Middle frontal gyrus (tissue), 1 donor: ENCODE results near the gene KCNA1.

Experiments
- DNase-seq: peaks from one replicate; pipeline ENCODE4 v3.0.0-alpha.2; 2015; ENCODE audit warnings: low spot score; ENCODE audit errors: extremely low spot score

KCNA1 gene

DNA sequence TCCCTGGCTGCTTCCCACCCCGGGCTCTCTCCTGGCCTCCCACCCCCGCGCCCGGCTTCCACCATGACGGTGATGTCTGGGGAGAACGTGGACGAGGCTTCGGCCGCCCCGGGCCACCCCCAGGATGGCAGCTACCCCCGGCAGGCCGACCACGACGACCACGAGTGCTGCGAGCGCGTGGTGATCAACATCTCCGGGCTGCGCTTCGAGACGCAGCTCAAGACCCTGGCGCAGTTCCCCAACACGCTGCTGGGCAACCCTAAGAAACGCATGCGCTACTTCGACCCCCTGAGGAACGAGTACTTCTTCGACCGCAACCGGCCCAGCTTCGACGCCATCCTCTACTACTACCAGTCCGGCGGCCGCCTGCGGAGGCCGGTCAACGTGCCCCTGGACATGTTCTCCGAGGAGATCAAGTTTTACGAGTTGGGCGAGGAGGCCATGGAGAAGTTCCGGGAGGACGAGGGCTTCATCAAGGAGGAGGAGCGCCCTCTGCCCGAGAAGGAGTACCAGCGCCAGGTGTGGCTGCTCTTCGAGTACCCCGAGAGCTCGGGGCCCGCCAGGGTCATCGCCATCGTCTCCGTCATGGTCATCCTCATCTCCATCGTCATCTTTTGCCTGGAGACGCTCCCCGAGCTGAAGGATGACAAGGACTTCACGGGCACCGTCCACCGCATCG, 1.8 kb downstream of the KCNA1 start:
- no peak for DNase-seq

DNA sequence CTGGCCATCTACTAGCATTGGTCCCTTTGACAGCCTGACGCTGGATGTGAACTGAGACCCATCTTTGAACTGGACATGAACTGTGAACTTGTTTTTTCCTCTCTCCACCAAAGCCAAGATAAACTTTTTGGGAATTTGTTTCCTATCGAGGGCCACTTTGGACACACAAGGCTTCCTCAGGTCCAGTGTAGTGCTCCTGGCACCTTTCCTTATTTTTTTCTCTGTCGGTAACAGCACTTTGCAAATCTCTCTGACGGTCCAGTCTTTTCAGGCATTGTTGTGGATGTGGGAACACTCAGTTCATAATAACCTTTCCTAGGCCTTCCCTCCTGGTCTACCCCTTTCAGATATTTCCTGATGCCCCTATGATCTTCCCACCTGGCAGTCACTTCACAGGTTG, 5.0 kb downstream of the KCNA1 start:
- no peak for DNase-seq

DNA sequence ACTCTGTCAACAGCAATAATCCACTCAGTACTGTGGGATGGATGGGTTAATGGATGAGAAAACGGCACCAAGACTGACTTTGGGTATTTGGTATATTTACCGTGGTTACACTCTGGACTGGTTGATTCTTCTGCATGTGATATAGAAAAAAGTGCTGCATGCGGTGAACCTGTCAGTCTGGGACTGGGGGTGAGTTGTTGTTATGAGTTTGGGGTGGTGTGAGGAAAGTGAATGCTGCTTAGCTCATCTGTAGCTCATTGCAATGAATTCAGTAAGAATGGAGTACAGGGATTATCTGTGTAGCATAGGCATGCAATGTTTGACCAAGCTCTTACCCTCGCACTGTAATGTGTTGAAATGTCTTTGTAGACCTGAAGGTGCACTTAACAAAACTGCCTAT, 6.0 kb downstream of the KCNA1 start:
- DNase-seq, result no peak

- DNase-seq, result no peak
Measured at GRCh38 chr12:4918950-4919660, 9.4 kb downstream of the KCNA1 start.

GRCh38 chr12:4932576-4932975, 22.9 kb downstream of the KCNA1 start:
- DNase-seq, result no peak

DNA sequence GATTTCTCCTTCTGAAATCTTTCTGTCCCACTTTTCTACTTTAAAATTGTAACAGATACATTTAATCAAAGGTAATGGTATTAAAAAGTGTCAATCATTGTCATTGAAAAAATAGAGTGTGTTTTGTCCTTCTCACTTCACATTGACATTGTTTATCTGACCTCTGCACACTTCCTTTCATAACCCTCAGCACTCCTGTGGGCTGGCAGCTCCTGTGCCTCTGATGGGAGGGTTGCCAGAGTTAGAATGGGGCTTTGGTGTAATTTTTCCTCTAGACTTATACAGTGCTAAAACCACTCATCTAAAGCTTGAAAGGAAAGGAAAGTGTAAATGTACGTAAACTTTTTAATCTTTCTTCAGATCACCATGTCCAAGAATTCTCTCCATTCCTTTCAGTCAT, 23.7 kb downstream of the KCNA1 start:
- no peak for DNase-seq

- no peak for DNase-seq
Measured at GRCh38 chr12:4934407-4935035, 24.8 kb downstream of the KCNA1 start.

DNA sequence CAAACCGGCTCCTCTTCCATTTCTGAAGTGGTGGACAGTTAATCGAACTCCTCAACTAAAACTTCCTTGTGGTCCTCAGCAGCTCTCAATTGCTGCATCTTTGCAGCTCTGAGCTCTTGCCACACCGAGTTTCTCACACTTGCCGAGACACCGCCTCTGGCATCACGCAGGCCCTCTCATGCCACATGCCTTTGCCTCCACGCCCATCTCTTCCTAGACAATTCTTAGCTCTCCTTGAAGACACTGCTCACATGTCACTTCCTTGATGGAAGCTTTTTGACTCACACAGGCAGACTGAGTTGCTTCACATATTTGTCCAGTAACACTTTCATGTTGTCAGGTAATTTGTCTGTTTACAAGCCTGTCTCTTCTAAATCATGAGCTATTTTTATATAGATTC, 29.2 kb downstream of the KCNA1 start:
- DNase-seq, result no peak

GRCh38 chr12:4939418-4940023, 29.8 kb downstream of the KCNA1 start:
- no peak for DNase-seq

DNA sequence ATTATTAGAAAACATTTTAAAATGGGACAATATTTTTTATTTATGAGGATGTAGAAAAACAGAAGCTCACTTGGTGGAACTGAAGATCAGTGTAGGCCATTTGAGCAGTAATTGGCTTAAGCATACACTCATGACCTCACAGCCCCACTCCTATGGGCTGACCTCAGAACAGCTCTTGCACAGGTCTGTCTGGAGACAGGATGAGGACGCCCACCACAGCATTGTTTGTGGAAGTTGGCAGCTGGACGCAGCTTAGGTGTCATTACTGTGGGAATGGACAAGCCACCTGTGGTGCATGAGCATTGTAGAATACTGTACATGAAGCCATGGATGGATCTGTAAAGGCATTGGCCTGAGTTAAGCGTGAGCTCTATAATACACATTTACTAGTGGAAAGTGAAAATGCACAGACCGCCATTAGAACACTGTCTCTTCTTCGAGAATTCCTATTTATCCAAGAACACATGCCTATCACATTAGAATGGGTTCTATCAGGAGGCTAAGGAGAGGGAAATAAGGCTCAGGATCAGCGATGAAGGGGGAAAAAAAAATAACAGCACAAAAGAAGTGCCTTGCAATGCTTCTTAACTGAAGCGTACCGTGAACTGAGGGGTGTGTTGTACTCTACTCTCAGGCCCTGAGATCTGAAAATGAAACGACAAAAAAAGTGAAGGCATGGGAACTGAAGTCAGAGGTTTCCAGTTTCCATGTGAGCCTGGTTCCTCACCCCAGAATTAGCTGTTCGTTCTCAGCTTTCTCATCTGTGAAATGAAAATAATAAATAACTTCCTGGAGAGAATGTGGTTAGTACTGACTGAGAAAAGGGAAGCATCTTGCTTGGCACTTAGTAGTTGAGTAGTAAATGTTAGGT, 33.6 kb downstream of the KCNA1 start:
- DNase-seq, result no peak

- DNase-seq, result no peak
Measured at GRCh38 chr12:4943938-4944284, 34.2 kb downstream of the KCNA1 start.

- DNase-seq, result no peak
Measured at GRCh38 chr12:4947253-4947652, 37.5 kb downstream of the KCNA1 start.

GRCh38 chr12:4951083-4951482, 41.4 kb downstream of the KCNA1 start:
- no peak for DNase-seq

DNA sequence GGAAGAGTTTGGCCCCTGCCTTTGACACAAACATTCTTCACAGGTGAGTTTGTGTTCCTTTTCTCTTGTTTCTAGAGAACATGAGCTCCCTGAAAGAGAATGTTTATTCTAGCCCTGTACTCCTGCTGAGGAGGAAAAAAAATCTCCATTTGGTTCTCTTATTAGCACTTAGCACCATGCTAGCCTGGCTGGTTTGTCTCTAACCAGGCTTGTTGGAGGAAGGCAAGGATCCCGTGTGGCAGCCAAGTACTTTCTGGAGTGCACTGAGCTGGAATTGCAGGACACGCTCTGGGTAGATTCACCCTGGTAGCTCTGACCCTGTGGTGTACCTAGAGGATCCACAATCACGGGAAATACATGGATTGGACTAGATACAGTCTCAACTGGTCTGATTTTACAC, 41.9 kb downstream of the KCNA1 start:
- DNase-seq, result no peak

GRCh38 chr12:4954621-4955354, 45.1 kb downstream of the KCNA1 start:
- DNase-seq, result no peak

GRCh38 chr12:4956054-4956453, 46.3 kb downstream of the KCNA1 start:
- DNase-seq, result no peak

GRCh38 chr12:4956968-4957367, 47.3 kb downstream of the KCNA1 start:
- no peak for DNase-seq

DNA sequence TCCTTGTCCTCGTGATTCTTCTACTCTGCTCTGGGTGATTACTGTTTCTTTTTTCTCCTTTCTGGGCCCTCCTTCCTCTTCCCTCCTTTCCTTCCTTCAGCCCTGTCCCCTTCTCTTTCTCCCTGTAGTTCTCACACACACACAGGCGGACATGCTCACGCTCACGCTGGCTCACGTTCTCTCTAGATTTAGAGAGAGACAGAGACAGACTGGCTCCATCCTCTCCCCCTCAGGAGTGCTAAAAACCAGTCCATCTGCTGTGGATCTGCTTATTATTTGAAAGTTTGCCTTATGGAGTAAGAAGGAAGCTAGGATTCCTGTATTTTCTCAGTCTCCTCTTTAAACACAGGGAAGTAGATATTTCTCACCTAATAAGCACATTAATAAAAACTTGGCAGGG, 48.1 kb downstream of the KCNA1 start:
- DNase-seq, result no peak

DNA sequence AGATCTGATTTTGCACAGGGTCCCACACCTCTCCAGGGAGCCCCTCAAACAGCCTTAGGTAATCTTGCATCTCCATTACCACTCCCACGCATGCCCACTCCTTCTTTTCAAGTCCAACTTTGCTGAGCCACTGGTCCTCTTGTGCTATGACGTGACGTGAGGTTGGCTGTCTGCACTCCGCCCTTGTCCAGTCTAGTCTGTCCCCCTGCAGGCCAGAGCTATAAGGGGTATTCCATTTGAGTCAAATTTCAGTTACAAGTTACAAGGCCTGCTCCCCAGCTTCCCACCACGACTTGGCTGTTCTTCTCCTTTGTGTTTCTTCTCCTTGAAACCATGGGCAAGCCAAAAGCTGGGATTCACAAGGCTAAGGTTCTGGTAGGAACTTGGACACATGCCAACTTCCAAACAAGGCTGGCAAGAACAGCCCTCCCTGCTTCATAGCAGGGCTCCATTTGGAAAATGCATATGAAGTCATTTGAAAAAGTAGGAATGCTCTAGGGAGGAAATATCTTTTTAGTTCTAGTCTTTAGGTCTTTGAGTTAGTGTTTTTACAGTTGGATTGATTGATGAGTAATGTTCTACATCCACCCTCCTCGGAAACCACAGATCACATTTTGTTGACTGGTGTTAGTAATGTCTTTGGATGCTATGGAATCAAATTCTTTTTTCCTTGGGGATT, 49.1 kb downstream of the KCNA1 start:
- DNase-seq, result no peak

GRCh38 chr12:4959381-4959780, 49.7 kb downstream of the KCNA1 start:
- DNase-seq, result no peak
